ENCODE results near the gene SLC25A1.

DNA sequence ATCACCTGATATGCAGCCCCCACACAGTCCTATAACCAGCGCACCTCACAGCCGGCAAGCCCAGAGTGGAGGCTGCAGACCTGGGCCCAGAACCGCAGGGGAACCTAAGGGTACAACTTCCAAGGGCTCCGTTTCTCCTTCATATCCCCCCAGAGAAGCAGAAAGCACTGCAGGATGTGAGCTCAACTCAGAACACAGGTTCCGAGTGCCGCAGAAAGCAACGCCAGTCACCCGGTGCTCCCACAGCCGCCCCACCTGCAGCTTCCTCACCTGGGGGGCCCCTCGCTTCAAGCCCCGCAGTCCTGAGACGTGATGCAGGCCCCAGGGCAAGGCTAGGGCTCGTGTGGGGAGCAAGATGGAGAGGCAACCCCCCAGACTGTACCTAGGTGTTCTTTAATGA is 45.0 kb downstream of the SLC25A1 start:
- TF ChIP-seq, protein P1, sequence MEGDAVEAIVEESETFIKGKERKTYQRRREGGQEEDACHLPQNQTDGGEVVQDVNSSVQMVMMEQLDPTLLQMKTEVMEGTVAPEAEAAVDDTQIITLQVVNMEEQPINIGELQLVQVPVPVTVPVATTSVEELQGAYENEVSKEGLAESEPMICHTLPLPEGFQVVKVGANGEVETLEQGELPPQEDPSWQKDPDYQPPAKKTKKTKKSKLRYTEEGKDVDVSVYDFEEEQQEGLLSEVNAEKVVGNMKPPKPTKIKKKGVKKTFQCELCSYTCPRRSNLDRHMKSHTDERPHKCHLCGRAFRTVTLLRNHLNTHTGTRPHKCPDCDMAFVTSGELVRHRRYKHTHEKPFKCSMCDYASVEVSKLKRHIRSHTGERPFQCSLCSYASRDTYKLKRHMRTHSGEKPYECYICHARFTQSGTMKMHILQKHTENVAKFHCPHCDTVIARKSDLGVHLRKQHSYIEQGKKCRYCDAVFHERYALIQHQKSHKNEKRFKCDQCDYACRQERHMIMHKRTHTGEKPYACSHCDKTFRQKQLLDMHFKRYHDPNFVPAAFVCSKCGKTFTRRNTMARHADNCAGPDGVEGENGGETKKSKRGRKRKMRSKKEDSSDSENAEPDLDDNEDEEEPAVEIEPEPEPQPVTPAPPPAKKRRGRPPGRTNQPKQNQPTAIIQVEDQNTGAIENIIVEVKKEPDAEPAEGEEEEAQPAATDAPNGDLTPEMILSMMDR (IDR thresholded peaks at IDR 0.05; ENCODE audit: poor library complexity), result no peak
- TF ChIP-seq EZH2 (IDR thresholded peaks at IDR 0.05; ENCODE audit: borderline replicate concordance), result no peak
